T1000 (cell line): Measurements from ENCODE around the gene SIK2.
"Not testable (repeated sequence)": the region's sequence is repeated elsewhere in the genome, so short reads cannot be mapped to it uniquely, and the experiment has no call there.

Experiments used
- DNase-seq: peaks from one replicate; lab custom pipeline; 2025; ENCODE audit warnings: mixed read lengths; lab: John Stamatoyannopoulos, UW

SIK2 gene

GRCh38 chr11:111624608-111625007, 22.4 kb downstream of the SIK2 start:
- no peak for DNase-seq

GRCh38 chr11:111627591-111627990, 25.3 kb downstream of the SIK2 start:
- no peak for DNase-seq

- DNase-seq, result no peak
These were observed 27.2 kb downstream of the SIK2 start for GRCh38 chr11:111629499-111629898.

- DNase-seq, result no peak
These were observed 28.9 kb downstream of the SIK2 start for GRCh38 chr11:111631024-111631665.

- DNase-seq, result peak; percentile 9
These were observed 29.4 kb downstream of the SIK2 start for GRCh38 chr11:111631666-111632039.

- no peak for DNase-seq
These were observed 30.4 kb downstream of the SIK2 start for GRCh38 chr11:111632516-111633220.

- DNase-seq, result no peak
These were observed 31.0 kb downstream of the SIK2 start for GRCh38 chr11:111633248-111633647.

- no peak for DNase-seq
These were observed 31.6 kb downstream of the SIK2 start for GRCh38 chr11:111633756-111634362.

- DNase-seq, result no peak
These were observed 32.9 kb downstream of the SIK2 start for GRCh38 chr11:111634981-111635705.

GRCh38 chr11:111635706-111636045, 33.4 kb downstream of the SIK2 start:
- no peak for DNase-seq

- no peak for DNase-seq
These were observed 35.6 kb downstream of the SIK2 start for GRCh38 chr11:111637885-111638284.

- no peak for DNase-seq
These were observed 37.1 kb downstream of the SIK2 start for GRCh38 chr11:111639226-111639925.

GRCh38 chr11:111641339-111642015, 39.2 kb downstream of the SIK2 start:
- no peak for DNase-seq

- DNase-seq, result no peak
These were observed 40.3 kb downstream of the SIK2 start for GRCh38 chr11:111642542-111642941.

GRCh38 chr11:111644922-111645321, 42.7 kb downstream of the SIK2 start:
- DNase-seq, result no peak

- DNase-seq, result no peak
These were observed 43.5 kb downstream of the SIK2 start for GRCh38 chr11:111645657-111646316.

GRCh38 chr11:111651336-111651735, 49.1 kb downstream of the SIK2 start:
- DNase-seq, result not testable (repeated sequence)

- no peak for DNase-seq
These were observed 49.9 kb downstream of the SIK2 start for GRCh38 chr11:111652184-111652583.

GRCh38 chr11:111654601-111655000, 52.4 kb downstream of the SIK2 start:
- no peak for DNase-seq

GRCh38 chr11:111655924-111656323, 53.7 kb downstream of the SIK2 start:
- no peak for DNase-seq

- not testable (repeated sequence) for DNase-seq
These were observed 55.7 kb downstream of the SIK2 start for GRCh38 chr11:111657905-111658304.
